Heart left ventricle (tissue), 13 donors: ENCODE data around the gene KRT16.

Experiments
- POLR2A ChIP-seq, 2 donors: fragments of 450-650 bp; IDR thresholded peaks; one replicate each; pipeline ENCODE4 v1.6.1; 2017; ENCODE audit warnings: antibody characterized with exemption in 2 of 2, mild to moderate bottlenecking in 2 of 2, moderate library complexity in 2 of 2
- TF ChIP-seq, protein P1 (sequence below), 12 donors: fragments of 200-600 bp; sonication (generic) in 4 of 12; IDR thresholded peaks; one replicate each; pipeline versions ENCODE4 v1.5.0 to v1.8.0; 2018 to 2022; ENCODE audit warnings: antibody characterized with exemption in 12 of 12, mild to moderate bottlenecking in 5 of 12
- donor health status: ischemic (EF 13 %, LVEDD 7.1; RV severe dilation, severe dysfunction).
- donor health status: DM: no; HTN: yes; CAD: no.
- donor health status: DM: no; HTN: no; CAD: no.
- donor health status: ischemic (EF 25% LVEDD 6.9; RV normal size, moderate dysfunction).
- donor health status: ischemic (EF 25% LVEDD 5.7; RV mildly dilated, moderate dysfunction).
- donor health status: ischemic (EF 35%, LVEDD 5.7; RV mildly dilated, moderate dysfunction).
- donor health status: nonischemic (EF 11% LVEDD 7.7; RV severe dilation, severe dysfunction).
- donor health status: DM: yes; HTN: yes; CAD: no.
- donor health status: PGD.
- donor health status: ischemic (EF 29% LVEDD 5.4; RV normal size, mild dysfunction).
- donor health status: nonischemic (EF 23%, LVEDD 6.1; RV moderate dilation, normal function).

DNA sequence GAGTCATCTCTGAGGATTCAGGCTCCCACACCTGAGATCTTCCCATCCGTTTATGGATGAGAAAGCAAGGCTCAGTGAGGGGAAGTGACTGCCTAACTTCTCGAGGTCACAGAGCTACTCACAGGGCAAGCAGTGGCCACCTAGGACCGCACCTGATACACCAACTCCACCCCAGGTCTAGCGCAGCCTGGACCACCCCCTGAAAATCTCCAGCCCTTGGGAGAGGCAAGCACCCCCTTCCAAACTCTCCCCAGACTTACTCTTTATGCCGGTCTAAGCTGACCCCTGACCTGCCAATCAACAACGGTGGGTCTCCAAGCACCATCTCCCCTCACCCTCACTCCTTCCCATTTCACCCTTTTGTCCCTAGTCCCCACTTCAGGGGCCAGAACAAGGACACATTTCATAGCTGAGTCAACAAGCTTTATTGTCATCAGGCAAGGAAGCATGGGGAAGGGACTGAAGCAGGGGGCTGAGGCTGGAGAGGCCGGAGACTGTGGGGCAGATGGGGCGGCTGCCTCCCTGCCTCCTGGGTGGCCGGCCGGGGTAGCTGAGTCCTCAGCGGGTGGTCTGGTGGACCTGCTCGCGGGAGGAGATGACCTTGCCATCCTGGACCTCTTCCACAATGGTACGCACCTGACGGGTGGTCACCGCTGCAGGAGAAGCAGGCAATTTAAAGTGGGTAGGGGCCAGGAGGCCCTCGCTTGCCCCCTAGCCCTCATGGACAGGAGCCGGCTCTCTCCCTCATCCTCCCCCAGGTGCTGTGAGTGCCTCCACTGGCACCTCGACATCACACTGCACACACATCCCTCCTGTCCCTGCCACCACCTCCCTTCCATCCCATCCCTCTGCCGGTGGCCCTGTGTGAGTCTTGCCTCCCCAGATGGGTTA lies 6.7 kb upstream of the KRT16 start:
- TF ChIP-seq, protein P1, sequence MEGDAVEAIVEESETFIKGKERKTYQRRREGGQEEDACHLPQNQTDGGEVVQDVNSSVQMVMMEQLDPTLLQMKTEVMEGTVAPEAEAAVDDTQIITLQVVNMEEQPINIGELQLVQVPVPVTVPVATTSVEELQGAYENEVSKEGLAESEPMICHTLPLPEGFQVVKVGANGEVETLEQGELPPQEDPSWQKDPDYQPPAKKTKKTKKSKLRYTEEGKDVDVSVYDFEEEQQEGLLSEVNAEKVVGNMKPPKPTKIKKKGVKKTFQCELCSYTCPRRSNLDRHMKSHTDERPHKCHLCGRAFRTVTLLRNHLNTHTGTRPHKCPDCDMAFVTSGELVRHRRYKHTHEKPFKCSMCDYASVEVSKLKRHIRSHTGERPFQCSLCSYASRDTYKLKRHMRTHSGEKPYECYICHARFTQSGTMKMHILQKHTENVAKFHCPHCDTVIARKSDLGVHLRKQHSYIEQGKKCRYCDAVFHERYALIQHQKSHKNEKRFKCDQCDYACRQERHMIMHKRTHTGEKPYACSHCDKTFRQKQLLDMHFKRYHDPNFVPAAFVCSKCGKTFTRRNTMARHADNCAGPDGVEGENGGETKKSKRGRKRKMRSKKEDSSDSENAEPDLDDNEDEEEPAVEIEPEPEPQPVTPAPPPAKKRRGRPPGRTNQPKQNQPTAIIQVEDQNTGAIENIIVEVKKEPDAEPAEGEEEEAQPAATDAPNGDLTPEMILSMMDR (IDR thresholded peaks at IDR 0.05), result no peak
- TF ChIP-seq POLR2A (IDR thresholded peaks at IDR 0.05), result no peak
